ENCODE data around the gene ZNF888. TPM values are rescaled to one million over a fixed set of nuclear protein-coding genes. Genes with fewer than 3 reads are reported as not detected.

Gene ZNF888
- total RNA-seq, 1 experiment from 2014 or later = 13.4 TPM

DNA sequence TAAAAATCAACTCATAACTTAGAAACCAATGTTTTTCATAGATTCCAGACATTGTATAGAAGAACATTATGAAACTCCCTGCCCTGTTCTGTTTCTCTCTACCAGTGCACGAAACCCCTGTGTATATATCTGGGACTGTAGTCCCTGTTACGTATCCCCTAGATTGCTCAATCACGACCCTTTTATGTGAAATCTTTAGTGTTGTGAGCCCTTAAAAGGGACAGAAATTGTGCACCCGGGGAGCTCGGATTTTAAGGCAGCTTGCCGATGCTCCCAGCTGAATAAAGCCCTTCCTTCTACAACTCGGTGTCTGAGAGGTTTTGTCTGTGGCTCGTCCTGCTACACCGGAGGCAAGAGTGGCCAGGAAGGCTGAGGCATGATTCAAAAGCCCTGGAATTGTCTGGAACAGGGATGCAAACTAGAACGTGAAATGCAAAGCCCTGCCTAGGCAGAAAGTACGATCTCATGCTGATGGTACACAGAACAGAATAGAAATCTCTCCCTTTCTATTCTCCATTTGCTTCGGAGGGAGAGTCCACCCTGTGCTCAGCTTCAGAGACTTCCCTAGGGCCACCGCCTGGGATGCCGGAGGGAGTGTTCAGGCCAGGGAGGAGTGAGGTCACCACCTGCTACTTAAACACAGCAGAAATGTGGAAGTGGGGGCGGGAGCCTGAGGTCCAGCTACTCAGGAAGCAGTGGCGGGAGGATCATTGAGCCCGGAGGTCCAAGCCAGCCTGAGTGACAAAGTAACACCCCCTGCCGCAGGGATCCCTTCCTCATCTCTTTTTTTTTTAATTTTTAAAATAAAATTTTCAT lies 758 bp upstream of the ZNF888 start:
- H3K4me1 Mint-ChIP-seq = peaks cover 25% of the 10 kb centered on the region in 2 experiments
- no CpG with 5 or more reads among the region's 18 CpGs for WGBS (ENCODE audit: extremely low coverage, insufficient read length, low lambda C conversion rate)
- Histone ChIP-seq H2AFZ (ENCODE audit: low read length) (no peak overlapping the region), H3K18ac (ENCODE audit: insufficient read length, low read depth, low read length) (no peak overlapping the region), H3T11ph (ENCODE audit: low read length) (no peak overlapping the region), H3K4me1 (ENCODE audit: insufficient read depth, low read length) (no peaks in the 10 kb centered on the region), H3K9ac (ENCODE audit: extremely low read depth, insufficient read length, low read length) (no peak overlapping the region), H3K4ac (ENCODE audit: low read depth, low read length) (no peak overlapping the region), H3K14ac (ENCODE audit: insufficient read depth, low read length) (no peak overlapping the region), H3K4me2 (ENCODE audit: insufficient read depth, insufficient read length, low read length) (peak overlapping the region; percentile 66), H3K56ac (ENCODE audit: insufficient read length, low read depth, low read length) (no peak overlapping the region), H4K5ac (ENCODE audit: insufficient read length, low read depth, low read length) (no peak overlapping the region), H2BK120ac (ENCODE audit: low read depth, low read length, poor library complexity, severe bottlenecking) (no peak overlapping the region), H4K8ac (replicated peaks; ENCODE audit: insufficient read length, low read depth, low read length) (no peak overlapping the region), H2BK20ac (ENCODE audit: low read depth, low read length, poor library complexity, severe bottlenecking) (no peak overlapping the region), H4K20me1 (ENCODE audit: control insufficient read depth, insufficient read depth, insufficient read length) (no peaks in the 10 kb centered on the region), H3K79me2 (ENCODE audit: insufficient read depth, low read length) (no peaks in the 10 kb centered on the region), H2BK15ac (ENCODE audit: low read depth, low read length) (no peak overlapping the region), H4K91ac (ENCODE audit: insufficient read length, low read depth, low read length) (no peak overlapping the region), H2BK12ac (ENCODE audit: insufficient read length, low read depth, low read length) (no peak overlapping the region), H3K23ac (ENCODE audit: insufficient read length, low read depth, low read length) (no peak overlapping the region), H2AK5ac (ENCODE audit: insufficient read length, low read length) (no peak overlapping the region), H3K27me3 (ENCODE audit: insufficient read depth, low read length) (no peaks in the 10 kb centered on the region), H3K9me3 (ENCODE audit: control insufficient read depth, low read depth, low read length) (no peaks in the 10 kb centered on the region), H3K79me1 (ENCODE audit: insufficient read depth, low read depth, low read length, poor library complexity, severe bottlenecking) (no peaks in the 10 kb centered on the region), H3K27ac (ENCODE audit: insufficient read length, low read depth, low read length) (no peak overlapping the region), H2BK5ac (ENCODE audit: insufficient read length, low read length) (no peak overlapping the region), H3K23me2 (ENCODE audit: insufficient read length, low read depth, low read length, poor library complexity, severe bottlenecking) (no peaks in the 10 kb centered on the region)
- H3K36me3 Mint-ChIP-seq (ENCODE audit: insufficient read depth in 1 of 3, low read depth in 3 of 3) = peaks cover 22 to 42% (median 33%) of the 10 kb centered on the region in 3 experiments; a peak in 6 of 7 replicates
- DNase-seq = peak; percentile 79
- H3K27me3 Mint-ChIP-seq (ENCODE audit: low read depth) = no peaks in the 10 kb centered on the region; the same call in 1 of the 2 replicates
- peak overlapping the region; percentile 90 to 97 for H3K4me3 Mint-ChIP-seq
- H3K27ac Mint-ChIP-seq = peak overlapping the region in 2 of 3 experiments; percentile 3 to 82; a peak in 1 of 7 replicates
- no peaks in the 10 kb centered on the region; a peak in 1 of 5 replicates for H3K9me3 Mint-ChIP-seq
- TF ChIP-seq, protein P1, sequence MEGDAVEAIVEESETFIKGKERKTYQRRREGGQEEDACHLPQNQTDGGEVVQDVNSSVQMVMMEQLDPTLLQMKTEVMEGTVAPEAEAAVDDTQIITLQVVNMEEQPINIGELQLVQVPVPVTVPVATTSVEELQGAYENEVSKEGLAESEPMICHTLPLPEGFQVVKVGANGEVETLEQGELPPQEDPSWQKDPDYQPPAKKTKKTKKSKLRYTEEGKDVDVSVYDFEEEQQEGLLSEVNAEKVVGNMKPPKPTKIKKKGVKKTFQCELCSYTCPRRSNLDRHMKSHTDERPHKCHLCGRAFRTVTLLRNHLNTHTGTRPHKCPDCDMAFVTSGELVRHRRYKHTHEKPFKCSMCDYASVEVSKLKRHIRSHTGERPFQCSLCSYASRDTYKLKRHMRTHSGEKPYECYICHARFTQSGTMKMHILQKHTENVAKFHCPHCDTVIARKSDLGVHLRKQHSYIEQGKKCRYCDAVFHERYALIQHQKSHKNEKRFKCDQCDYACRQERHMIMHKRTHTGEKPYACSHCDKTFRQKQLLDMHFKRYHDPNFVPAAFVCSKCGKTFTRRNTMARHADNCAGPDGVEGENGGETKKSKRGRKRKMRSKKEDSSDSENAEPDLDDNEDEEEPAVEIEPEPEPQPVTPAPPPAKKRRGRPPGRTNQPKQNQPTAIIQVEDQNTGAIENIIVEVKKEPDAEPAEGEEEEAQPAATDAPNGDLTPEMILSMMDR (conservative IDR thresholded peaks at IDR 0.05) = no peak

Data from H9 (cell line).